PC-9 (cell line): ENCODE results near the gene CCT3. TPM values are rescaled to one million over a fixed set of nuclear protein-coding genes. Genes with fewer than 3 reads are reported as not detected.

Experiments used
- BruUV-seq: library from RNA; stranded (reverse); fragments of 400-500 nt; replicated peaks from 2 replicates; lab custom pipeline; 2021; lab: Mats Ljungman, UMichigan
- CTCF ChIA-PET: fragments of 300-600 bp; sonication (Branson Sonifier 250); formaldehyde crosslinking; loops from one replicate; lab custom pipeline; 2022; ENCODE audit warnings: antibody characterized with exemption; lab: Charles Lee
- POLR2A ChIA-PET: fragments of 300-600 bp; sonication (Branson Sonifier 250); formaldehyde crosslinking; loops from one replicate; lab custom pipeline; 2022; ENCODE audit warnings: antibody characterized with exemption; ENCODE audit not compliant: unreplicated experiment; lab: Charles Lee
- DNase-seq, 2 experiments: peaks; one replicate each; pipeline versions ENCODE4 v3.0.0 to v3.0.0-alpha.2; 2015 to 2022; ENCODE audit warnings: mixed read lengths in 1 of 2
- H2AFZ ChIP-seq: fragments of 200-600 bp; sonication (generic); 2 replicates; pipeline ENCODE4 v1.8.1; 2017; ENCODE audit warnings: antibody characterized with exemption
- H3F3A ChIP-seq: fragments of 200-600 bp; sonication (generic); 2 replicates; pipeline ENCODE4 v1.8.1; 2017; ENCODE audit warnings: antibody characterized with exemption, mild to moderate bottlenecking, low read depth; ENCODE audit not compliant: insufficient read depth
- H3K27ac ChIP-seq: fragments of 200-600 bp; sonication (generic); 2 replicates; pipeline ENCODE4 v1.6.1; 2016; ENCODE audit warnings: mixed run types
- H3K27me3 ChIP-seq: fragments of 200-600 bp; sonication (generic); 2 replicates; pipeline ENCODE4 v1.6.1; 2016; ENCODE audit warnings: low read depth, mixed run types; ENCODE audit not compliant: insufficient read depth
- H3K36me3 ChIP-seq: fragments of 200-600 bp; sonication (generic); 2 replicates; pipeline ENCODE4 v1.6.1; 2016; ENCODE audit warnings: low read depth, mixed run types
- H3K4me1 ChIP-seq: fragments of 200-600 bp; sonication (generic); replicated peaks from 2 replicates; pipeline ENCODE4 v1.6.1; 2016; ENCODE audit warnings: mixed run types; ENCODE audit not compliant: insufficient read depth
- H3K4me2 ChIP-seq: fragments of 200-600 bp; sonication (generic); 2 replicates; pipeline ENCODE4 v1.6.1; 2017; ENCODE audit warnings: mixed run types
- H3K4me3 ChIP-seq: fragments of 200-600 bp; sonication (generic); 2 replicates; pipeline ENCODE4 v1.6.1; 2016; ENCODE audit warnings: mixed run types
- H3K79me2 ChIP-seq: fragments of 200-600 bp; sonication (generic); 2 replicates; pipeline ENCODE4 v1.6.1; 2017; ENCODE audit warnings: low read depth, mixed run types
- H3K9me2 ChIP-seq: fragments of 200-600 bp; sonication (generic); 2 replicates; pipeline ENCODE4 v1.8.1; 2017; ENCODE audit warnings: mild to moderate bottlenecking; ENCODE audit not compliant: insufficient read depth
- H3K9me3 ChIP-seq: fragments of 200-600 bp; sonication (generic); 2 replicates; pipeline ENCODE4 v1.8.1; 2016; ENCODE audit warnings: low read depth; ENCODE audit not compliant: insufficient read depth
- H4K20me1 ChIP-seq: fragments of 200-600 bp; sonication (generic); 2 replicates; pipeline ENCODE4 v1.8.1; 2017; ENCODE audit not compliant: insufficient read depth
- EZH2 ChIP-seq: fragments of 200-600 bp; sonication (generic); IDR thresholded peaks from 2 replicates; pipeline ENCODE4 v1.8.0; 2017; ENCODE audit warnings: antibody characterized with exemption, low read depth
- intact Hi-C: fragments of 100-400 bp; cut with micrococcal nuclease; formaldehyde crosslinking; loops from one replicate; pipeline ENCODE4 v1.10.0; 2022; ENCODE audit not compliant: unreplicated experiment
- total RNA-seq: library from RNA; stranded (reverse); gene quantifications from 2 replicates; pipeline ENCODE4 v1.2.3, GENCODE V29; 2021
- TF ChIP-seq, protein P1 (sequence below): fragments of 200-600 bp; sonication (generic); conservative IDR thresholded peaks from 2 replicates; pipeline ENCODE4 v1.6.1; 2017; ENCODE audit warnings: mixed run types, antibody characterized with exemption, mild to moderate bottlenecking, moderate library complexity

Gene CCT3
- total RNA-seq, 1 experiment from 2014 or later: 317 TPM

GRCh38 chr1:156386949-156387869 is 49.1 kb upstream of the CCT3 start:
- Histone ChIP-seq H3K79me2 (no peaks in the 10 kb centered on the region), H3K27me3 (no peaks in the 10 kb centered on the region)
- CTCF ChIA-PET: interaction anchor here (0.5 to 2.7 kb wide), 4 partner anchors 11 to 530 kb away, joined by 3 to 74 read pairs (median 5); partner anchors contain the start of gene GON4L

GRCh38 chr1:156386134-156386901 is 48.2 kb upstream of the CCT3 start:
- Histone ChIP-seq H4K20me1 (no peaks in the 10 kb centered on the region), H3K27ac (no peak overlapping the region), H3K27me3 (no peaks in the 10 kb centered on the region), H3F3A (no peaks in the 10 kb centered on the region), H3K4me1 (no peaks in the 10 kb centered on the region), H2AFZ (no peak overlapping the region), H3K9me3 (no peaks in the 10 kb centered on the region), H3K9me2 (no peaks in the 10 kb centered on the region), H3K4me3 (no peak overlapping the region), H3K79me2 (no peaks in the 10 kb centered on the region), H3K36me3 (no peaks in the 10 kb centered on the region), H3K4me2 (no peak overlapping the region)
- DNase-seq: no peak
- ChIA-PET CTCF (interaction anchor here (0.5 to 2.7 kb wide), 35 partner anchors 10 to 615 kb away, joined by 3 to 74 read pairs (median 6); partner anchors contain the start of genes GON4L and RHBG), POLR2A (interaction anchor here (0.6 to 1.5 kb wide), 5 partner anchors 60 to 320 kb away, joined by 4 to 13 read pairs (median 9); partner anchors contain the start of gene MEF2D)
- BruUV-seq: no TSS peak
- TF ChIP-seq, protein P1, sequence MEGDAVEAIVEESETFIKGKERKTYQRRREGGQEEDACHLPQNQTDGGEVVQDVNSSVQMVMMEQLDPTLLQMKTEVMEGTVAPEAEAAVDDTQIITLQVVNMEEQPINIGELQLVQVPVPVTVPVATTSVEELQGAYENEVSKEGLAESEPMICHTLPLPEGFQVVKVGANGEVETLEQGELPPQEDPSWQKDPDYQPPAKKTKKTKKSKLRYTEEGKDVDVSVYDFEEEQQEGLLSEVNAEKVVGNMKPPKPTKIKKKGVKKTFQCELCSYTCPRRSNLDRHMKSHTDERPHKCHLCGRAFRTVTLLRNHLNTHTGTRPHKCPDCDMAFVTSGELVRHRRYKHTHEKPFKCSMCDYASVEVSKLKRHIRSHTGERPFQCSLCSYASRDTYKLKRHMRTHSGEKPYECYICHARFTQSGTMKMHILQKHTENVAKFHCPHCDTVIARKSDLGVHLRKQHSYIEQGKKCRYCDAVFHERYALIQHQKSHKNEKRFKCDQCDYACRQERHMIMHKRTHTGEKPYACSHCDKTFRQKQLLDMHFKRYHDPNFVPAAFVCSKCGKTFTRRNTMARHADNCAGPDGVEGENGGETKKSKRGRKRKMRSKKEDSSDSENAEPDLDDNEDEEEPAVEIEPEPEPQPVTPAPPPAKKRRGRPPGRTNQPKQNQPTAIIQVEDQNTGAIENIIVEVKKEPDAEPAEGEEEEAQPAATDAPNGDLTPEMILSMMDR: no peak
- TF ChIP-seq EZH2: no peak
- intact Hi-C loops: no loop called here

More at GRCh38 chr1:156386949-156387869, 49.1 kb upstream of the CCT3 start:
- no peaks in the 10 kb centered on the region for H3K36me3 ChIP-seq
- no peaks in the 10 kb centered on the region for H3K9me3 ChIP-seq
- no peaks in the 10 kb centered on the region for H3K4me1 ChIP-seq
- H3K27ac ChIP-seq: no peak overlapping the region
- no peaks in the 10 kb centered on the region for H3F3A ChIP-seq
- BruUV-seq: no TSS peak
- no peaks in the 10 kb centered on the region for H3K9me2 ChIP-seq
- no peak overlapping the region for H3K4me3 ChIP-seq
- H2AFZ ChIP-seq: no peak overlapping the region
- intact Hi-C loops: no loop called here
- POLR2A ChIA-PET: interaction anchor here (0.6 to 1.5 kb wide), 2 partner anchors 59 to 113 kb away, joined by 4 to 5 read pairs; partner anchors contain the start of gene MEF2D
- no peaks in the 10 kb centered on the region for H4K20me1 ChIP-seq
- TF ChIP-seq EZH2: no peak
- TF ChIP-seq, protein P1: no peak
- no peak for DNase-seq
- no peak overlapping the region for H3K4me2 ChIP-seq

GRCh38 chr1:156385534-156386031 is 47.5 kb upstream of the CCT3 start:
- POLR2A ChIA-PET: interaction anchor here (0.6 to 1.5 kb wide), 4 partner anchors 60 to 321 kb away, joined by 4 to 13 read pairs (median 10); partner anchors contain the start of gene MEF2D
- Histone ChIP-seq H3K9me3 (no peaks in the 10 kb centered on the region), H4K20me1 (no peaks in the 10 kb centered on the region), H2AFZ (no peak overlapping the region), H3K4me1 (no peaks in the 10 kb centered on the region), H3F3A (no peaks in the 10 kb centered on the region), H3K27ac (no peak overlapping the region), H3K4me3 (no peak overlapping the region), H3K4me2 (no peak overlapping the region), H3K27me3 (no peaks in the 10 kb centered on the region), H3K9me2 (no peaks in the 10 kb centered on the region), H3K79me2 (no peaks in the 10 kb centered on the region), H3K36me3 (no peaks in the 10 kb centered on the region)
- no TSS peak for BruUV-seq
- TF ChIP-seq EZH2: no peak
- TF ChIP-seq, protein P1: peak; percentile 100
- intact Hi-C loops: loop anchor here (1.0 kb wide), 2 partner anchors 59 to 223 kb away; no protein-coding TSS in a partner anchor
- peak in 1 of 2 experiments; percentile 45 for DNase-seq
- CTCF ChIA-PET: interaction anchor here (0.5 to 2.7 kb wide), 33 partner anchors 11 to 614 kb away, joined by 3 to 74 read pairs (median 6); partner anchors contain the start of gene RHBG
